Measurements from ENCODE around the gene RPS6KL1. TPM values are rescaled to one million over a fixed set of nuclear protein-coding genes. Genes with fewer than 3 reads are reported as not detected.

Gene RPS6KL1
- polyA plus RNA-seq, 4 donors = 1.2 to 2.0 (median 1.6) TPM

- no peak for DNase-seq (ENCODE audit: low read depth in 4 of 4, low spot score in 3 of 4)
Measured at GRCh38 chr14:74915826-74916225, 7.2 kb downstream of the RPS6KL1 start.

GRCh38 chr14:74915426-74915825, 7.6 kb downstream of the RPS6KL1 start:
- no peak for DNase-seq (ENCODE audit: low read depth in 4 of 4, low spot score in 3 of 4)

GRCh38 chr14:74913986-74914573, 9.0 kb downstream of the RPS6KL1 start:
- peak in 3 of 4 donors; percentile 27 to 49 (median 38) for DNase-seq (ENCODE audit: low read depth in 4 of 4, low spot score in 3 of 4)

- DNase-seq (ENCODE audit: low read depth in 4 of 4, low spot score in 3 of 4) = no peak
Measured at GRCh38 chr14:74913393-74913910, 9.6 kb downstream of the RPS6KL1 start.

- DNase-seq (ENCODE audit: low read depth in 4 of 4, low spot score in 3 of 4) = no peak
Measured at GRCh38 chr14:74912801-74913200, 10.3 kb downstream of the RPS6KL1 start.

GRCh38 chr14:74912111-74912510, 10.9 kb downstream of the RPS6KL1 start:
- DNase-seq (ENCODE audit: low read depth in 4 of 4, low spot score in 3 of 4) = no peak

GRCh38 chr14:74911704-74912103, 11.4 kb downstream of the RPS6KL1 start:
- no peak for DNase-seq (ENCODE audit: low read depth in 4 of 4, low spot score in 3 of 4)

- DNase-seq (ENCODE audit: low read depth in 4 of 4, low spot score in 3 of 4) = no peak
Measured at GRCh38 chr14:74911221-74911620, 11.8 kb downstream of the RPS6KL1 start.

GRCh38 chr14:74910556-74910955, 12.5 kb downstream of the RPS6KL1 start:
- no peak for DNase-seq (ENCODE audit: low read depth in 4 of 4, low spot score in 3 of 4)

GRCh38 chr14:74909911-74910310, 13.1 kb downstream of the RPS6KL1 start:
- DNase-seq (ENCODE audit: low read depth in 4 of 4, low spot score in 3 of 4) = no peak

GRCh38 chr14:74909501-74909900, 13.6 kb downstream of the RPS6KL1 start:
- no peak for DNase-seq (ENCODE audit: low read depth in 4 of 4, low spot score in 3 of 4)

- DNase-seq (ENCODE audit: low read depth in 4 of 4, low spot score in 3 of 4) = no peak
Measured at GRCh38 chr14:74908861-74909341, 14.2 kb downstream of the RPS6KL1 start.

- no peak for DNase-seq (ENCODE audit: low read depth in 4 of 4, low spot score in 3 of 4)
Measured at GRCh38 chr14:74907744-74908143, 15.3 kb downstream of the RPS6KL1 start.

GRCh38 chr14:74906925-74907521, 16.0 kb downstream of the RPS6KL1 start:
- no peak for DNase-seq (ENCODE audit: low read depth in 4 of 4, low spot score in 3 of 4)

GRCh38 chr14:74905595-74906142, 17.4 kb downstream of the RPS6KL1 start:
- peak in 2 of 4 donors; percentile 35 to 39 for DNase-seq (ENCODE audit: low read depth in 4 of 4, low spot score in 3 of 4)

- no peak for DNase-seq (ENCODE audit: low read depth in 4 of 4, low spot score in 3 of 4)
Measured at GRCh38 chr14:74904635-74905503, 18.2 kb downstream of the RPS6KL1 start.

- no peak for DNase-seq (ENCODE audit: low read depth in 4 of 4, low spot score in 3 of 4)
Measured at GRCh38 chr14:74902941-74903705, 19.9 kb downstream of the RPS6KL1 start.

- DNase-seq (ENCODE audit: low read depth in 4 of 4, low spot score in 3 of 4) = no peak
Measured at GRCh38 chr14:74898694-74899093, 24.4 kb downstream of the RPS6KL1 start.

- no peak for DNase-seq (ENCODE audit: low read depth in 4 of 4, low spot score in 3 of 4)
Measured at GRCh38 chr14:74898083-74898482, 25.0 kb downstream of the RPS6KL1 start.

- DNase-seq (ENCODE audit: low read depth in 4 of 4, low spot score in 3 of 4) = no peak
Measured at GRCh38 chr14:74897642-74898041, 25.4 kb downstream of the RPS6KL1 start.
